ENCODE measurements around the gene MEGF9. TPM values are rescaled to one million over a fixed set of nuclear protein-coding genes. Genes with fewer than 3 reads are reported as not detected.

Gene MEGF9
- total RNA-seq, 1 experiment from 2014 or later, result 8.3 TPM

- no TSS peak for BruUV-seq (replicated peaks)
- no peak for TF ChIP-seq EZH2 (IDR thresholded peaks at IDR 0.05)
- no peak for TF ChIP-seq CTCF (IDR thresholded peaks at IDR 0.05 in 2 of 3, conservative IDR thresholded peaks at IDR 0.05 in 1 of 3; ENCODE audit: borderline replicate concordance in 1 of 3, insufficient read depth in 1 of 3, low read depth in 2 of 3, low read length in 2 of 3)
- no peak for TF ChIP-seq ELF1 (IDR thresholded peaks at IDR 0.05; ENCODE audit: borderline replicate concordance, low read depth)
- TF ChIP-seq FOSL1 (IDR thresholded peaks at IDR 0.05; ENCODE audit: low read depth), result no peak
- no peak for TF ChIP-seq ZBTB33 (IDR thresholded peaks at IDR 0.05; ENCODE audit: extremely low read depth, insufficient replicate concordance, low read length)
- no peak for TF ChIP-seq SP1 (IDR thresholded peaks at IDR 0.05; ENCODE audit: low read depth)
- TF ChIP-seq EGR1 (IDR thresholded peaks at IDR 0.05; ENCODE audit: low read depth), result no peak
- TF ChIP-seq ZFX (IDR thresholded peaks at IDR 0.05), result no peak
- TF ChIP-seq SIN3A (IDR thresholded peaks at IDR 0.05; ENCODE audit: low read depth), result no peak
- TF ChIP-seq YY1 (IDR thresholded peaks at IDR 0.05; ENCODE audit: extremely low read depth, insufficient replicate concordance, low read depth, low read length), result no peak
- no peak for TF ChIP-seq JUND (IDR thresholded peaks at IDR 0.05)
- TF ChIP-seq SRF (IDR thresholded peaks at IDR 0.05; ENCODE audit: low read depth), result no peak
- no peak for TF ChIP-seq EZH2phosphoT487 (IDR thresholded peaks at IDR 0.05; ENCODE audit: borderline replicate concordance)
- no peak for TF ChIP-seq POLR2AphosphoS5 (IDR thresholded peaks at IDR 0.05; ENCODE audit: low read depth, low read length)
- TF ChIP-seq MAX (IDR thresholded peaks at IDR 0.05), result no peak
- no peak for TF ChIP-seq CBX3 (IDR thresholded peaks at IDR 0.05; ENCODE audit: low read depth)
- TF ChIP-seq RAD21 (IDR thresholded peaks at IDR 0.05; ENCODE audit: low read depth), result no peak
- no peak for TF ChIP-seq REST (IDR thresholded peaks at IDR 0.05; ENCODE audit: low read depth)
- TF ChIP-seq CEBPB (IDR thresholded peaks at IDR 0.05; ENCODE audit: low read depth), result no peak
- TF ChIP-seq POLR2A (IDR thresholded peaks at IDR 0.05; ENCODE audit: borderline replicate concordance, extremely low read depth, insufficient read depth, insufficient read length), result no peak
- DNase-seq (ENCODE audit: low read depth, low spot score) (no peak), ATAC-seq (no peak)
- H3K36me3 ChIP-seq (ENCODE audit: control insufficient read depth in 1 of 2, insufficient read depth in 2 of 2, low read length in 2 of 2), result no peaks in the 10 kb centered on the region
- no peaks in the 10 kb centered on the region for H4K20me1 ChIP-seq (ENCODE audit: insufficient read depth)
- no peak overlapping the region for H2AFZ ChIP-seq (ENCODE audit: low read depth, low read length, poor library complexity, severe bottlenecking)
- ChIA-PET CTCF (no interaction called here), RAD21 (ENCODE audit: low non-redundant PET in 1 of 2, low total read pairs in 2 of 2, uncharacterized antibody in 2 of 2, unreplicated experiment in 2 of 2) (no interaction called here), POLR2A (no interaction called here)
- intact Hi-C loops (cut with micrococcal nuclease), result no loop called here
- no peaks in the 10 kb centered on the region for H3K9me3 ChIP-seq (ENCODE audit: control insufficient read depth in 1 of 2, insufficient read depth in 1 of 2, low read depth in 1 of 2, low read length in 2 of 2)
- no peaks in the 10 kb centered on the region for H3K9me2 ChIP-seq (ENCODE audit: insufficient read depth)
- no peaks in the 10 kb centered on the region for H3K79me2 ChIP-seq (ENCODE audit: insufficient read depth, low read length)
- H3K4me3 ChIP-seq (replicated peaks in 1 of 2; ENCODE audit: low read depth in 1 of 2, low read length in 2 of 2), result no peak overlapping the region
- no peak overlapping the region for H3K27ac ChIP-seq (ENCODE audit: low read depth, low read length)
- no peak overlapping the region for H3K9ac ChIP-seq (ENCODE audit: low read length)
- H3K4me1 ChIP-seq (ENCODE audit: control insufficient read depth in 1 of 2, insufficient read depth in 2 of 2, low read length in 2 of 2), result peaks cover 0 to 7% of the 10 kb centered on the region in 2 experiments; a peak in 2 of 4 replicates
- no peak overlapping the region for H3K4me2 ChIP-seq (ENCODE audit: low read length)
- no peaks in the 10 kb centered on the region for H3K27me3 ChIP-seq (ENCODE audit: insufficient read depth, low read length)
Measured at GRCh38 chr9:120696551-120697230, 17.6 kb downstream of the MEGF9 start.
